HL-60 (cell line): Measurements from ENCODE around the gene ZDHHC15.

Experiments used
- CTCF ChIP-seq: IDR thresholded peaks from one replicate; pipeline ENCODE4 v1.5.1; 2011; ENCODE audit warnings: low read length, control low read depth, inconsistent platforms; ENCODE audit not compliant: insufficient read depth
- GABPA ChIP-seq: IDR thresholded peaks from 2 replicates; pipeline ENCODE4 v1.6.1; 2012; ENCODE audit warnings: low read depth
- SPI1 ChIP-seq: IDR thresholded peaks from 2 replicates; pipeline ENCODE4 v1.6.1; 2012; ENCODE audit warnings: low read depth, mild to moderate bottlenecking, borderline replicate concordance
- TF ChIP-seq, protein P1 (sequence below): IDR thresholded peaks from 2 replicates; pipeline ENCODE4 v1.6.1; 2012; ENCODE audit warnings: low read depth; ENCODE audit not compliant: insufficient replicate concordance

GRCh38 chrX:75335127-75335458 lies 187.7 kb downstream of the ZDHHC15 start:
- TF ChIP-seq, protein P1, sequence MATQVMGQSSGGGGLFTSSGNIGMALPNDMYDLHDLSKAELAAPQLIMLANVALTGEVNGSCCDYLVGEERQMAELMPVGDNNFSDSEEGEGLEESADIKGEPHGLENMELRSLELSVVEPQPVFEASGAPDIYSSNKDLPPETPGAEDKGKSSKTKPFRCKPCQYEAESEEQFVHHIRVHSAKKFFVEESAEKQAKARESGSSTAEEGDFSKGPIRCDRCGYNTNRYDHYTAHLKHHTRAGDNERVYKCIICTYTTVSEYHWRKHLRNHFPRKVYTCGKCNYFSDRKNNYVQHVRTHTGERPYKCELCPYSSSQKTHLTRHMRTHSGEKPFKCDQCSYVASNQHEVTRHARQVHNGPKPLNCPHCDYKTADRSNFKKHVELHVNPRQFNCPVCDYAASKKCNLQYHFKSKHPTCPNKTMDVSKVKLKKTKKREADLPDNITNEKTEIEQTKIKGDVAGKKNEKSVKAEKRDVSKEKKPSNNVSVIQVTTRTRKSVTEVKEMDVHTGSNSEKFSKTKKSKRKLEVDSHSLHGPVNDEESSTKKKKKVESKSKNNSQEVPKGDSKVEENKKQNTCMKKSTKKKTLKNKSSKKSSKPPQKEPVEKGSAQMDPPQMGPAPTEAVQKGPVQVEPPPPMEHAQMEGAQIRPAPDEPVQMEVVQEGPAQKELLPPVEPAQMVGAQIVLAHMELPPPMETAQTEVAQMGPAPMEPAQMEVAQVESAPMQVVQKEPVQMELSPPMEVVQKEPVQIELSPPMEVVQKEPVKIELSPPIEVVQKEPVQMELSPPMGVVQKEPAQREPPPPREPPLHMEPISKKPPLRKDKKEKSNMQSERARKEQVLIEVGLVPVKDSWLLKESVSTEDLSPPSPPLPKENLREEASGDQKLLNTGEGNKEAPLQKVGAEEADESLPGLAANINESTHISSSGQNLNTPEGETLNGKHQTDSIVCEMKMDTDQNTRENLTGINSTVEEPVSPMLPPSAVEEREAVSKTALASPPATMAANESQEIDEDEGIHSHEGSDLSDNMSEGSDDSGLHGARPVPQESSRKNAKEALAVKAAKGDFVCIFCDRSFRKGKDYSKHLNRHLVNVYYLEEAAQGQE = no peak
- TF ChIP-seq CTCF (no peak), SPI1 (no peak), GABPA (no peak)
